Gastrocnemius medialis (tissue), 4 donors: ENCODE measurements around the gene NOS1AP. TPM values are rescaled to one million over a fixed set of nuclear protein-coding genes. Genes with fewer than 3 reads are reported as not detected.

Experiments
- ATAC-seq, 2 donors: fragments of 150-250 bp; one replicate each; pipeline ENCODE4 v1.9.1; 2016
- DNase-seq, 2 donors: peaks; one replicate each; pipeline ENCODE4 v3.0.0-alpha.2; 2019
- H3K27ac ChIP-seq, 4 donors: fragments of 200-600 bp; sonication (generic); 1 replicate in 1 of 4; 2 replicates in 3 of 4; pipeline ENCODE4 v1.5.1; 2016 to 2018; ENCODE audit warnings: mild to moderate bottlenecking in 2 of 4, moderate library complexity in 1 of 4
- H3K27me3 ChIP-seq, 3 donors: fragments of 200-600 bp; sonication (generic) in 2 of 3; 1 replicate in 1 of 3; 2 replicates in 2 of 3; pipeline versions ENCODE4 v1.5.1 to v1.6.0; 2016 to 2019; ENCODE audit warnings: mild to moderate bottlenecking in 1 of 3, moderate library complexity in 1 of 3
- H3K36me3 ChIP-seq, 2 donors: fragments of 200-600 bp; sonication (generic) in 1 of 2; one replicate each; pipeline ENCODE4 v1.5.1; 2017 to 2018
- H3K4me1 ChIP-seq, 2 donors: fragments of 200-600 bp; sonication (generic) in 1 of 2; one replicate each; pipeline ENCODE4 v1.5.1; 2016 to 2017; ENCODE audit warnings: mild to moderate bottlenecking in 2 of 2
- H3K4me3 ChIP-seq, 4 donors: fragments of 200-600 bp; sonication (generic) in 3 of 4; 1 replicate in 1 of 4; 2 replicates in 3 of 4; pipeline ENCODE4 v1.5.1; 2016 to 2019; ENCODE audit warnings: mild to moderate bottlenecking in 2 of 4
- H3K9me3 ChIP-seq, 3 donors: fragments of 200-600 bp; sonication (generic) in 2 of 3; 1 replicate in 1 of 3; 2 replicates in 2 of 3; pipeline ENCODE4 v1.5.1; 2016 to 2019
- CTCF ChIP-seq, 5 experiments: fragments of 450-650 bp in 3 of 5; fragments of 200-600 bp in 2 of 5; sonication (generic) in 2 of 5; IDR thresholded peaks in 4 of 5; conservative IDR thresholded peaks in 1 of 5; 1 replicate in 4 of 5; 2 replicates in 1 of 5; pipeline ENCODE4 v1.5.1; 2016 to 2019; ENCODE audit warnings: antibody characterized with exemption in 5 of 5, mild to moderate bottlenecking in 3 of 5, moderate library complexity in 3 of 5
- POLR2A ChIP-seq, 2 donors: fragments of 450-650 bp; IDR thresholded peaks; one replicate each; pipeline ENCODE4 v1.6.1; 2017; ENCODE audit warnings: antibody characterized with exemption in 2 of 2, mild to moderate bottlenecking in 2 of 2, moderate library complexity in 2 of 2
- in situ Hi-C, 4 donors: fragments of 200-750 bp; cut with MboI; loops; one replicate each; pipeline versions ENCODE4 v1.15.0 to v1.8.0; 2017; ENCODE audit warnings: low sequenced_read_pairs in 4 of 4
- intact Hi-C: fragments of 100-400 bp; cut with DNase I; formaldehyde crosslinking; loops from one replicate; pipeline ENCODE4 v1.15.1; 2023; ENCODE audit warnings: low total_unique reads
- total RNA-seq, 4 donors: library from RNA; depleted of rRNA; stranded (reverse); fragments of >200 nt; gene quantifications; one replicate each; pipeline versions ENCODE4 v1.1.0 to v1.2.3, GENCODE V29; 2016

The NOS1AP gene
- total RNA-seq, 4 donors from 2014 or later: 0.20 to 0.40 (median 0.25) TPM

GRCh38 chr1:162217706-162218105 is 148.2 kb downstream of the NOS1AP start:
- no peak overlapping the region for H3K4me3 ChIP-seq
- no peaks in the 10 kb centered on the region for H3K27me3 ChIP-seq
- no peaks in the 10 kb centered on the region for H3K9me3 ChIP-seq
- in situ Hi-C loops: no loop called here
- DNase-seq: no peak
- no peaks in the 10 kb centered on the region for H3K36me3 ChIP-seq
- H3K27ac ChIP-seq: no peak overlapping the region
- intact Hi-C loops: no loop called here
- ATAC-seq: no peak
- peaks cover 9 to 11% of the 10 kb centered on the region in 2 donors for H3K4me1 ChIP-seq
- TF ChIP-seq POLR2A (IDR thresholded peaks at IDR 0.05): no peak
- TF ChIP-seq CTCF (IDR thresholded peaks at IDR 0.05 in 4 of 5, conservative IDR thresholded peaks at IDR 0.05 in 1 of 5): no peak

- Histone ChIP-seq H3K4me3 (no peak overlapping the region), H3K27ac (no peak overlapping the region), H3K27me3 (no peaks in the 10 kb centered on the region), H3K4me1 (peaks cover 3 to 4% of the 10 kb centered on the region in 2 donors), H3K9me3 (no peaks in the 10 kb centered on the region), H3K36me3 (no peaks in the 10 kb centered on the region)
- intact Hi-C loops: no loop called here
- TF ChIP-seq CTCF (IDR thresholded peaks at IDR 0.05 in 4 of 5, conservative IDR thresholded peaks at IDR 0.05 in 1 of 5): no peak
- TF ChIP-seq POLR2A (IDR thresholded peaks at IDR 0.05): no peak
- in situ Hi-C loops: no loop called here
- ATAC-seq (no peak), DNase-seq (no peak)
Observed at GRCh38 chr1:162218546-162218945, 149.1 kb downstream of the NOS1AP start.

GRCh38 chr1:162218975-162219374 is 149.5 kb downstream of the NOS1AP start:
- Histone ChIP-seq H3K4me3 (no peak overlapping the region), H3K9me3 (no peaks in the 10 kb centered on the region), H3K27ac (no peak overlapping the region), H3K27me3 (no peaks in the 10 kb centered on the region), H3K4me1 (no peaks in the 10 kb centered on the region), H3K36me3 (no peaks in the 10 kb centered on the region)
- in situ Hi-C loops: no loop called here
- intact Hi-C loops: no loop called here
- ATAC-seq (no peak), DNase-seq (no peak)
- TF ChIP-seq CTCF (IDR thresholded peaks at IDR 0.05 in 4 of 5, conservative IDR thresholded peaks at IDR 0.05 in 1 of 5): no peak
- no peak for TF ChIP-seq POLR2A (IDR thresholded peaks at IDR 0.05)

GRCh38 chr1:162219461-162219860 is 150.0 kb downstream of the NOS1AP start:
- Histone ChIP-seq H3K4me1 (no peaks in the 10 kb centered on the region), H3K4me3 (no peak overlapping the region), H3K36me3 (no peaks in the 10 kb centered on the region), H3K27me3 (no peaks in the 10 kb centered on the region), H3K27ac (no peak overlapping the region), H3K9me3 (no peaks in the 10 kb centered on the region)
- DNase-seq: no peak
- intact Hi-C loops: no loop called here
- ATAC-seq: no peak
- TF ChIP-seq POLR2A (IDR thresholded peaks at IDR 0.05) (no peak), CTCF (IDR thresholded peaks at IDR 0.05 in 4 of 5, conservative IDR thresholded peaks at IDR 0.05 in 1 of 5) (no peak)
- in situ Hi-C loops: no loop called here

- DNase-seq: no peak
- H3K27me3 ChIP-seq: no peaks in the 10 kb centered on the region
- no peaks in the 10 kb centered on the region for H3K9me3 ChIP-seq
- intact Hi-C loops: no loop called here
- TF ChIP-seq POLR2A (IDR thresholded peaks at IDR 0.05) (no peak), CTCF (IDR thresholded peaks at IDR 0.05 in 4 of 5, conservative IDR thresholded peaks at IDR 0.05 in 1 of 5) (no peak)
- no peak overlapping the region for H3K27ac ChIP-seq
- H3K36me3 ChIP-seq: no peaks in the 10 kb centered on the region
- ATAC-seq: no peak
- in situ Hi-C loops: no loop called here
- H3K4me1 ChIP-seq: no peaks in the 10 kb centered on the region
- H3K4me3 ChIP-seq: no peak overlapping the region
Observed at GRCh38 chr1:162220009-162220539, 150.6 kb downstream of the NOS1AP start.
